ENCODE data around the gene ROCK2. TPM values are rescaled to one million over a fixed set of nuclear protein-coding genes. Genes with fewer than 3 reads are reported as not detected.

Gene ROCK2
- total and polyA plus RNA-seq, 2 of the 8 experiments (the other 6 are each of a cell fraction or from before 2014, with no cell fraction given): 2.7 to 29.0 TPM

- TF ChIP-seq CHD7 (IDR thresholded peaks at IDR 0.05; ENCODE audit: insufficient replicate concordance, low read length) (no peak), CBX8 (IDR thresholded peaks at IDR 0.05; ENCODE audit: borderline replicate concordance, low read depth, low read length) (no peak), BRCA1 (IDR thresholded peaks at IDR 0.05; ENCODE audit: low read depth, low read length) (no peak), KDM1A (IDR thresholded peaks at IDR 0.05; ENCODE audit: borderline replicate concordance, low read length) (no peak), CREB1 (IDR thresholded peaks at IDR 0.05) (no peak), BCL11A (IDR thresholded peaks at IDR 0.05; ENCODE audit: low read depth in 2 of 2, low read length in 2 of 2) (no peak)
- TF ChIP-seq, protein P1, sequence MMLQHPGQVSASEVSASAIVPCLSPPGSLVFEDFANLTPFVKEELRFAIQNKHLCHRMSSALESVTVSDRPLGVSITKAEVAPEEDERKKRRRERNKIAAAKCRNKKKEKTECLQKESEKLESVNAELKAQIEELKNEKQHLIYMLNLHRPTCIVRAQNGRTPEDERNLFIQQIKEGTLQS (IDR thresholded peaks at IDR 0.05; ENCODE audit: insufficient read depth, low read depth, low read length): no peak
These were observed 15.4 kb upstream of the ROCK2 start (continued) for GRCh38 chr2:11359865-11360264.

All from H1 (cell line).